GM23248 (cell line): Measurements from ENCODE around the gene CNTRL. TPM values are rescaled to one million over a fixed set of nuclear protein-coding genes. Genes with fewer than 3 reads are reported as not detected.
A peak's percentile ranks its signal among the peaks of the same experiment; 100 is the strongest.

Source experiments
- DNase-seq: peaks from one replicate; pipeline ENCODE4 v3.0.0-alpha.2; 2015
- H2AFZ ChIP-seq: fragments of 200-600 bp; sonication (generic); 2 replicates; pipeline ENCODE4 v1.6.1; 2016; ENCODE audit warnings: antibody characterized with exemption
- H3F3A ChIP-seq: fragments of 200-600 bp; sonication (generic); 2 replicates; pipeline ENCODE4 v1.6.1; 2016; ENCODE audit warnings: mild to moderate bottlenecking, antibody characterized with exemption, mixed run types; ENCODE audit not compliant: insufficient read depth
- H3K27ac ChIP-seq: fragments of 200-600 bp; sonication (generic); 2 replicates; pipeline ENCODE4 v1.5.1; 2016; ENCODE audit warnings: mild to moderate bottlenecking
- H3K27me3 ChIP-seq: fragments of 200-600 bp; sonication (generic); replicated peaks from 2 replicates; pipeline ENCODE4 v1.6.1; 2016; ENCODE audit warnings: mild to moderate bottlenecking; ENCODE audit not compliant: insufficient read depth
- H3K36me3 ChIP-seq: fragments of 200-600 bp; sonication (generic); 2 replicates; pipeline ENCODE4 v1.6.1; 2016; ENCODE audit warnings: low read depth, mild to moderate bottlenecking
- H3K4me1 ChIP-seq: fragments of 200-600 bp; sonication (generic); 2 replicates; pipeline ENCODE4 v1.6.1; 2016; ENCODE audit warnings: mild to moderate bottlenecking; ENCODE audit not compliant: insufficient read depth
- H3K4me2 ChIP-seq: fragments of 200-600 bp; sonication (generic); one replicate; pipeline ENCODE4 v1.6.1; 2016; ENCODE audit warnings: mild to moderate bottlenecking; ENCODE audit not compliant: unreplicated experiment
- H3K4me3 ChIP-seq: fragments of 200-600 bp; sonication (generic); 2 replicates; pipeline ENCODE4 v1.5.1; 2016; ENCODE audit warnings: mild to moderate bottlenecking
- H3K79me2 ChIP-seq: fragments of 200-600 bp; sonication (generic); 2 replicates; pipeline ENCODE4 v1.6.1; 2016; ENCODE audit warnings: mild to moderate bottlenecking; ENCODE audit not compliant: insufficient read depth
- H3K9ac ChIP-seq: fragments of 200-600 bp; sonication (generic); 2 replicates; pipeline ENCODE4 v1.6.1; 2016; ENCODE audit warnings: mild to moderate bottlenecking
- H3K9me2 ChIP-seq: fragments of 200-600 bp; sonication (generic); 2 replicates; pipeline ENCODE4 v1.6.1; 2016; ENCODE audit warnings: mixed run types, mild to moderate bottlenecking, moderate library complexity; ENCODE audit not compliant: insufficient read depth
- H3K9me3 ChIP-seq: fragments of 200-600 bp; sonication (generic); one replicate; pipeline ENCODE4 v1.6.1; 2017; ENCODE audit warnings: low read depth
- H4K20me1 ChIP-seq: fragments of 200-600 bp; sonication (generic); 2 replicates; pipeline ENCODE4 v1.6.0; 2016; ENCODE audit not compliant: insufficient read depth
- EZH2 ChIP-seq: fragments of 200-600 bp; sonication (generic); IDR thresholded peaks from 2 replicates; pipeline ENCODE4 v1.6.1; 2018; ENCODE audit warnings: antibody characterized with exemption, mild to moderate bottlenecking; ENCODE audit not compliant: insufficient read depth, poor library complexity, severe bottlenecking
- EZH2phosphoT487 ChIP-seq: fragments of 200-600 bp; sonication (generic); IDR thresholded peaks from 2 replicates; pipeline ENCODE4 v1.6.1; 2018; ENCODE audit warnings: antibody characterized with exemption, moderate library complexity, mild to moderate bottlenecking, low read depth; ENCODE audit not compliant: insufficient read depth
- WGBS, 2 experiments: methylation state at CpG; one replicate each; pipeline ENCODE4 v1.1.6; 2015 to 2017; ENCODE audit warnings: low lambda C conversion rate in 2 of 2, low coverage in 1 of 2; ENCODE audit errors: missing lambda C conversion rate in 2 of 2; 5-methylcytosine and 5-hydroxymethylcytosine counted together
- in situ Hi-C: fragments of 300-500 bp; cut with MboI; formaldehyde crosslinking; loops from 2 replicates; pipeline ENCODE4 v1.15.0; 2020
- polyA plus RNA-seq: library from polyadenylated mRNA; unstranded; fragments of >200 nt; fragmentation: Nextera tagmentation; extraction: Ambion mirVana; gene quantifications from 2 replicates; pipeline ENCODE4 v1.2.1, GENCODE V29; 2016
- total RNA-seq: library from RNA; depleted of rRNA; stranded (reverse); fragments of >200 nt; shearing (Covaris generic); gene quantifications from 2 replicates; pipeline ENCODE4 v1.2.3, GENCODE V29; 2014

The CNTRL gene
- total and polyA plus RNA-seq, 2 experiments from 2014 or later = 4.4 to 6.3 TPM

- Histone ChIP-seq H4K20me1 (no peaks in the 10 kb centered on the region), H3K36me3 (peaks cover 61% of the 10 kb centered on the region), H3K9me2 (no peaks in the 10 kb centered on the region), H3K4me2 (no peak overlapping the region), H3K4me1 (peaks cover 9% of the 10 kb centered on the region), H3K27me3 (no peaks in the 10 kb centered on the region), H3K79me2 (peaks cover 87% of the 10 kb centered on the region), H3K9me3 (no peaks in the 10 kb centered on the region), H2AFZ (no peak overlapping the region), H3K27ac (no peak overlapping the region), H3F3A (peaks cover 19% of the 10 kb centered on the region; the same call in 1 of the 2 replicates), H3K9ac (no peak overlapping the region), H3K4me3 (no peak overlapping the region)
- in situ Hi-C loops = no loop called here
- 78 to 91% methylated on average over 3 of the region's 3 CpGs for WGBS, 2 experiments
- no peak for DNase-seq
- TF ChIP-seq EZH2 (no peak), EZH2phosphoT487 (no peak)
These were observed 105.4 kb downstream of the CNTRL start for GRCh38 chr9:121179930-121180681.

GRCh38 chr9:121182101-121182836 is 107.5 kb downstream of the CNTRL start:
- Histone ChIP-seq H3K4me3 (no peak overlapping the region), H3K36me3 (peaks cover 67% of the 10 kb centered on the region), H3K27ac (no peak overlapping the region), H3K9ac (no peak overlapping the region), H3K4me1 (peaks cover 9% of the 10 kb centered on the region), H3K9me3 (no peaks in the 10 kb centered on the region), H3K79me2 (peaks cover 98% of the 10 kb centered on the region), H3K27me3 (no peaks in the 10 kb centered on the region), H3F3A (peaks cover 19% of the 10 kb centered on the region; the same call in 1 of the 2 replicates), H3K4me2 (no peak overlapping the region), H2AFZ (no peak overlapping the region), H3K9me2 (no peaks in the 10 kb centered on the region), H4K20me1 (peaks cover 4% of the 10 kb centered on the region; the same call in 1 of the 2 replicates)
- in situ Hi-C loops = no loop called here
- DNase-seq = no peak
- 10 to 12% methylated on average over 3 of the region's 3 CpGs for WGBS, 2 experiments
- TF ChIP-seq EZH2 (no peak), EZH2phosphoT487 (no peak)

- no peak for TF ChIP-seq EZH2phosphoT487
- TF ChIP-seq EZH2 = no peak
These were observed 108.2 kb downstream of the CNTRL start for GRCh38 chr9:121182989-121183388.

GRCh38 chr9:121183666-121184423 is 109.1 kb downstream of the CNTRL start:
- H3K4me2 ChIP-seq = no peak overlapping the region
- no peak overlapping the region for H2AFZ ChIP-seq
- H4K20me1 ChIP-seq = peaks cover 9% of the 10 kb centered on the region; the same call in 1 of the 2 replicates
- H3F3A ChIP-seq = peaks cover 8% of the 10 kb centered on the region; the same call in 1 of the 2 replicates
- 81 to 83% methylated on average over 3 of the region's 3 CpGs for WGBS, 2 experiments
- peaks cover 14% of the 10 kb centered on the region for H3K4me1 ChIP-seq
- no peak overlapping the region for H3K4me3 ChIP-seq
- in situ Hi-C loops = no loop called here
- no peaks in the 10 kb centered on the region for H3K27me3 ChIP-seq
- H3K9me2 ChIP-seq = no peaks in the 10 kb centered on the region
- no peak overlapping the region for H3K9ac ChIP-seq
- TF ChIP-seq EZH2 = no peak
- no peak for TF ChIP-seq EZH2phosphoT487
- 0 out of 2 replicates have a peak overlapping the region, but pooled peaks have one; percentile 3 for H3K27ac ChIP-seq
- H3K79me2 ChIP-seq = peaks cover 100% of the 10 kb centered on the region
- peaks cover 56% of the 10 kb centered on the region for H3K36me3 ChIP-seq
- no peaks in the 10 kb centered on the region for H3K9me3 ChIP-seq
- no peak for DNase-seq

More at GRCh38 chr9:121182989-121183388, 108.2 kb downstream of the CNTRL start:
- Histone ChIP-seq H3K9me2 (no peaks in the 10 kb centered on the region), H3K4me1 (peaks cover 14% of the 10 kb centered on the region), H2AFZ (no peak overlapping the region), H4K20me1 (peaks cover 7% of the 10 kb centered on the region; the same call in 1 of the 2 replicates), H3F3A (peaks cover 13% of the 10 kb centered on the region; the same call in 1 of the 2 replicates), H3K9ac (no peak overlapping the region), H3K4me3 (no peak overlapping the region), H3K36me3 (peaks cover 60% of the 10 kb centered on the region), H3K27ac (no peak overlapping the region), H3K9me3 (no peaks in the 10 kb centered on the region), H3K79me2 (peaks cover 100% of the 10 kb centered on the region), H3K4me2 (no peak overlapping the region), H3K27me3 (no peaks in the 10 kb centered on the region)
- in situ Hi-C loops = no loop called here
- DNase-seq = no peak
